Omental fat pad (tissue), 4 donors: ENCODE results near the gene SLC44A2. TPM values are rescaled to one million over a fixed set of nuclear protein-coding genes. Genes with fewer than 3 reads are reported as not detected.

Source experiments
- ATAC-seq: fragments of 150-250 bp; one replicate; pipeline ENCODE4 v1.9.1; 2016; ENCODE audit warnings: mild to moderate bottlenecking, moderate library complexity; ENCODE audit not compliant: low FRiP score
- DNase-seq: peaks from one replicate; pipeline ENCODE4 v3.0.0-alpha.2; 2019; ENCODE audit warnings: low spot score
- total RNA-seq, 4 donors: library from RNA; depleted of rRNA; stranded (reverse); fragments of >200 nt; gene quantifications; one replicate each; pipeline ENCODE4 v1.1.0, GENCODE V29; 2016
- TF ChIP-seq, protein P1 (sequence below), 3 donors: fragments of 450-650 bp; IDR thresholded peaks; one replicate each; pipeline ENCODE4 v1.5.1; 2016 to 2017; ENCODE audit warnings: antibody characterized with exemption in 3 of 3, mild to moderate bottlenecking in 3 of 3, moderate library complexity in 2 of 3

The SLC44A2 gene
- total RNA-seq: 100 to 1,000 TPM in 2 of 4 donors, 10 to 100 TPM in 2; 49.3 to 114 (median 85.0) TPM

DNA sequence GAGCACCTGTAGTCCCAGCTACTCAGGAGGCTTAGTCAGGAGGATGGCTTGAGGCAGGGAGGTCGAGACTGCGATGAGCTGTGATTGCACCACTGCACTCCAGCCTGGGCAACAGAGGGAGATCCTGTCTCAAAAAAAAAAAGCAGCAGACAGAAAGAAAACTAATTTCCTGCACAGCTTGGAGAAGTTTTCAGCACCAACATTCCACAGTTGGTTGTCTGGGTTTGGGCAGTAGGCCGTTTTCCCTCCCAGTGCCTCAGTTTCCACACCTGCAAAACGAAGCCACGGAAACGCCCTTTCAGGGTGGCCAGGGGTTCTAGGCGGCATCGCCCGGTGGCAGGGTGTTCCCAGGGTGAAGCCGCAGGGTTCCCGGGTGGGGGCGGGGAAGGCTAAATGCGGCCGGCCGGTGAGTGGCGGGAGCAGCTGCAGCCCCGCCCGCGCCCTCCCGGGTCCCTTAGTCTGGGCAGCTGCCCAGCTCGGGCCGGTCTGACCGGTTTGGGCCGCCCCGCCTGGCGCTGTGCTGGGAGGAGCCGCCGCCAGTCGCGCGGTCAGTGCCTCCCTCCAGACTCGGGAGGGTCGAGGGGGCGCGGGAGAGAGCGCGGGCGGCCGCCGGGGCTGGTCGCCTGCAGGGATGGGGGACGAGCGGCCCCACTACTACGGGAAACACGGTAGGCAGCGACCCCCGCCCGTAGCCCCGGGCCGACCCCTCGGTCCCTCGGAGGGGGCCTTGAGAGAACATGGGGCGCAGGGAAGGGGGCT lies at the start of gene SLC44A2:
SLC44A2 (plus strand) TSS at position 551 of the 759 bp plus-strand sequence; CDS start at position 632, 81 bp downstream.
- no peak for DNase-seq
- TF ChIP-seq, protein P1, sequence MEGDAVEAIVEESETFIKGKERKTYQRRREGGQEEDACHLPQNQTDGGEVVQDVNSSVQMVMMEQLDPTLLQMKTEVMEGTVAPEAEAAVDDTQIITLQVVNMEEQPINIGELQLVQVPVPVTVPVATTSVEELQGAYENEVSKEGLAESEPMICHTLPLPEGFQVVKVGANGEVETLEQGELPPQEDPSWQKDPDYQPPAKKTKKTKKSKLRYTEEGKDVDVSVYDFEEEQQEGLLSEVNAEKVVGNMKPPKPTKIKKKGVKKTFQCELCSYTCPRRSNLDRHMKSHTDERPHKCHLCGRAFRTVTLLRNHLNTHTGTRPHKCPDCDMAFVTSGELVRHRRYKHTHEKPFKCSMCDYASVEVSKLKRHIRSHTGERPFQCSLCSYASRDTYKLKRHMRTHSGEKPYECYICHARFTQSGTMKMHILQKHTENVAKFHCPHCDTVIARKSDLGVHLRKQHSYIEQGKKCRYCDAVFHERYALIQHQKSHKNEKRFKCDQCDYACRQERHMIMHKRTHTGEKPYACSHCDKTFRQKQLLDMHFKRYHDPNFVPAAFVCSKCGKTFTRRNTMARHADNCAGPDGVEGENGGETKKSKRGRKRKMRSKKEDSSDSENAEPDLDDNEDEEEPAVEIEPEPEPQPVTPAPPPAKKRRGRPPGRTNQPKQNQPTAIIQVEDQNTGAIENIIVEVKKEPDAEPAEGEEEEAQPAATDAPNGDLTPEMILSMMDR (IDR thresholded peaks at IDR 0.05): no peak
- ATAC-seq: peak; percentile 83

DNA sequence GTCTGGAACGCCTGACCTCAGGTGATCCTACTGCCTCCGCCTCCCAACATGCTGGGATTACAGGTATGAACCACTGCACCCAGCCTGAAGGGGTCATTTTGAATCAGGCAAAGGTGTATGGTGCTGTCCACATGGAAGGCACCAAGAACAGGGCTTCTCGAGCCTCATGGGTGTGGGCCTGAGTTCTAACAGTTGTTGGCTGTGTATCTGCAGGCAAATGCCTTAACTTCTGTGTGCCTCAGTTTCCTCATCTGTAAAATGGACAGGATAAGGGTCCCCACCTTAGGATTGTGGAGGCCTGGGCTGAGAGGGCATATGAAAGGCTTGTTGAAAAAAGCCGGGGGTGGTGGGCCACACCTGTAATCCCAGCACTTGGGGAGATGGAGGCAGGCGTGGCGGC lies 47.4 kb upstream of the SLC44A2 start:
- ATAC-seq (no peak), DNase-seq (no peak)
- TF ChIP-seq, protein P1 (IDR thresholded peaks at IDR 0.05): no peak

DNA sequence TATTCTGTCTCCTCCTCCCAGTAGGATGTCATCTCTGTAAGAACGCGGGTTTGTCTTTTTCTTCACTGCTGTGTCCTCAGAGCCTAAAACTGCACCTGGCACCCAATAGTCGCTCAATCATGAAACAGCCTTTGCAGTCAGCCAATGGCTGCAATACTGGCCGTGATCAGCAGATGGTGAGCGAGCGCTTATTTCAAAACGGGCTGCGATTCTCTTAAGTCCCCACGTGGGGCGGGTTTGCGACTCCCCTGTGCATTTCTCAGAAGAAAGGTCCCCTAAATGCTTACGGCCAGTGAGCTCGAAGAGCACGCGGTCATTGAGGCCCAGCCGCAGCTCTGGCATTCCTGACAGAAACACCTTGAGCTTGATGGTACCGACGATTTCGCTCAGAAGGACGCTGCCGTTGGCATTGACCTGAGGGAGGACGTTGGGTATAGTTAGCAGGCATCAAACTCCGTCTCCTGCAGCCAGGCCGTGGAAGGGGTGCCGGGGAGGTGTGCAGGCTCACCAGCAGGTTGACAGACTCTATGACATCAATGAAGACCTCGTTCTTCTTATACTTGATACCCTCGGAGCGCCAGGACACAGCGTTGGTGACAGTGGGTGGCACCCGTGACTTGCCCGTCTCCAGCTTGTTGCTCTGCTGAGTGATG lies 44.2 kb upstream of the SLC44A2 start:
- TF ChIP-seq, protein P1 (IDR thresholded peaks at IDR 0.05): peak in 2 of 3 donors; percentile 99
- DNase-seq: peak; percentile 94
- peak; percentile 65 for ATAC-seq

DNA sequence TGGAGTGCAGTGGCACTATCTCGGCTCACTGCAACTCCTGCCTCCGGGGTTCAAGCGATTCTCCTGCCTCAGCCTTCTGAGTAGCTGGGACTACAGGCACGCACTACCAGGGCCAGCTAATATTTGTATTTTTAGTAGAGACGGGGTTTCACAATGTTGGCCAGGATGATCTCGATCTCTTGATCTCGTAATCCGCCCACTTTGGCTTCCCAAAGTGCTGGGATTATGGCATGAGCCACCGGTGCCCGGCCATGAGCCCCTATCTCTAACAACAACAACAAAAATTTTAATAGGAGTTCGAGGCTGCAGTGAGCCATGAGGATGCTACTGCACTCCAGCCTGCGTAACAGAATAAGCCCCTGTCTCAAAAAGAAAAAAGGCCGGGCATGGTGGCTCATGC lies 43.3 kb upstream of the SLC44A2 start:
- no peak for ATAC-seq
- no peak for DNase-seq
- TF ChIP-seq, protein P1 (IDR thresholded peaks at IDR 0.05): no peak

DNA sequence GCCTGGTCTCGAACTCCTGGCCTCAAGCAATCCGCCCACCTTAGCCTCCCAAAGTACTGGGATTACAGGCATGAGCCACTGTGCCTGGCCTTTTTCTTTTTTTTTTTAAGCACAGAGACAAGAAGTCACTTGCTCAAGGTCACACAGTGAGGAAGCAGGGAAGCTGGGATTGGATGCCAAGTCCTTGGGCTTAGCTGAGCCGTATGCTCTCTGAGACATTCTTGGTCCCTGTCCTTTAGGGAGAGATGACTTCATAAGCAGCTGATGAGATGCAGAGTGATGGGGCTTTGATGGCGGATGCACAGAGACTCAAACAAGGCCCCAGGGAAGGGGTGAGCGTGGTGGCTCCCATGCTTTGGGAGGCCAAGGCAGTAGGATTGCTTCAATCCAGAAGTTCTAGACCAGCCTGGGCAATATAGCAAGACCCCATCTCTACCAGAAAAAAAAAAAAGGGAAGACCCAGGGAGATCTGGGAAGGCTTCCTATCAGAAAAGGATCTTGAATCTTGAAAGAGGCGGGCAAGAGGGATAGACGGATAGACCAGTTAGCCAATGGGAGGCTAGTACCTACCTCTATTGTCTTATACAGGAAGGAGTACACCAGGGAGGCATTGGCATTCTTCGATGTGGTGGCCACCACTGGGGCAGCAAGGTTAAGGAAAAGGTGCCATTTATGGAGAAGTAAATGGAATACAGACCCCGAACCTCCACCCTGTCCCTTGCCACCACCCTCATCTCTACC lies 42.1 kb upstream of the SLC44A2 start:
- DNase-seq: no peak
- ATAC-seq: no peak
- TF ChIP-seq, protein P1 (IDR thresholded peaks at IDR 0.05): no peak

DNA sequence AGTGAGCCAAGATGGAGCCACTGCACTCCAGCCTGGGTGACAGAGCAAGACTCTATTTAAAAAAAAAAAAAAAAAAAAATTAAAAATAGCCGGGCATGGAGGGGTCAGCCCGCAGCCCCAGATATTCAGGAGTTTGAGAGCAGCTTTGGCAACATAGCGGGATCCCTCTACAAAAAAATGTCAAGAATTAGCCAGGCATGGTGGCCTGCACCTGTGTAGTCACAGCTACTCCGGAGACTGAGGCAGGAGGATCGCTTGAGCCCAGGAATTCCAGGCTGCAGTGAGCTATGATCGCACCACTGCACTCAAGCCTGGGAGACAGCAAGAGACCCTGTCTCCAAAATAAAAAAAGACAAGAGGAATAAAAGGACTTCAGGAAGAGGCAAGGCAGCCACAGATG lies 39.0 kb upstream of the SLC44A2 start:
- ATAC-seq (no peak), DNase-seq (no peak)
- TF ChIP-seq, protein P1 (IDR thresholded peaks at IDR 0.05): no peak
